Parathyroid adenoma (tissue), 2 donors: Measurements from ENCODE around the gene SYNRG.
A peak's percentile ranks its signal among the peaks of the same experiment; 100 is the strongest.

Experiments used
- H2AFZ ChIP-seq: fragments of 300-600 bp; sonication (generic); one replicate; pipeline ENCODE4 v1.7.0; 2017; ENCODE audit warnings: antibody characterized with exemption, mild to moderate bottlenecking
- H3K27ac ChIP-seq: fragments of 300-600 bp; sonication (generic); one replicate; pipeline ENCODE4 v1.7.0; 2017
- H3K27me3 ChIP-seq: fragments of 300-600 bp; sonication (generic); one replicate; pipeline ENCODE4 v1.7.0; 2017; ENCODE audit warnings: low read length; ENCODE audit not compliant: control insufficient read depth, insufficient read depth
- H3K36me3 ChIP-seq: fragments of 300-600 bp; sonication (generic); one replicate; pipeline ENCODE4 v1.7.0; 2017; ENCODE audit warnings: low read length; ENCODE audit not compliant: control insufficient read depth, insufficient read depth
- H3K4me1 ChIP-seq: fragments of 300-600 bp; sonication (generic); one replicate; pipeline ENCODE4 v1.7.0; 2017; ENCODE audit warnings: control low read depth
- H3K4me2 ChIP-seq: fragments of 300-600 bp; sonication (generic); one replicate; pipeline ENCODE4 v1.7.0; 2017; ENCODE audit warnings: low read length
- H3K4me3 ChIP-seq: fragments of 300-600 bp; sonication (generic); one replicate; pipeline ENCODE4 v1.7.0; 2017; ENCODE audit warnings: low read depth, low read length
- H3K79me2 ChIP-seq: fragments of 300-600 bp; sonication (generic); one replicate; pipeline ENCODE4 v1.7.0; 2017; ENCODE audit warnings: control low read depth
- H3K9ac ChIP-seq: fragments of 300-600 bp; sonication (generic); one replicate; pipeline ENCODE4 v1.7.0; 2017; ENCODE audit warnings: mild to moderate bottlenecking
- H3K9me3 ChIP-seq: fragments of 300-600 bp; sonication (generic); one replicate; pipeline ENCODE4 v1.7.0; 2017; ENCODE audit warnings: low read length; ENCODE audit not compliant: control insufficient read depth
- CTCF ChIP-seq: fragments of 300-600 bp; sonication (generic); IDR thresholded peaks from one replicate; pipeline ENCODE4 v1.7.0; 2017; ENCODE audit warnings: antibody characterized with exemption, mild to moderate bottlenecking
- donor health status: primary hyperparathyroidism.

The SYNRG gene

GRCh38 chr17:37609170-37610040 is at the start of gene SYNRG:
SYNRG (minus strand) TSS chr17:37609418; CDS start chr17:37609355, 63 bp downstream.
- Histone ChIP-seq H3K9me3 (no peaks in the 10 kb centered on the region), H3K4me2 (peak within 1 kb of the TSS; percentile 88), H3K27ac (peak within 1 kb of the TSS; percentile 84), H3K4me1 (peaks cover 4% of the 10 kb centered on the region), H3K9ac (peak within 1 kb of the TSS; percentile 55), H3K4me3 (peak within 1 kb of the TSS; percentile 92), H2AFZ (peak within 1 kb of the TSS; percentile 93), H3K27me3 (no peaks in the 10 kb centered on the region), H3K36me3 (no peaks in the 10 kb centered on the region), H3K79me2 (peaks cover 19% of the 10 kb centered on the region)
- peak; percentile 46 for TF ChIP-seq CTCF

- H3K36me3 ChIP-seq: no peaks in the 10 kb centered on the region
- H3K79me2 ChIP-seq: no peaks in the 10 kb centered on the region
- no peak for TF ChIP-seq CTCF
- H3K9me3 ChIP-seq: no peaks in the 10 kb centered on the region
- H3K27me3 ChIP-seq: no peaks in the 10 kb centered on the region
- H3K4me1 ChIP-seq: no peaks in the 10 kb centered on the region
- H3K4me3 ChIP-seq: no peak overlapping the region
- H3K9ac ChIP-seq: no peak overlapping the region
- H3K27ac ChIP-seq: no peak overlapping the region
- no peak overlapping the region for H3K4me2 ChIP-seq
- no peak overlapping the region for H2AFZ ChIP-seq
These were observed 48.0 kb upstream of the SYNRG start for GRCh38 chr17:37657202-37657601.

GRCh38 chr17:37651849-37652248 is 42.6 kb upstream of the SYNRG start:
- Histone ChIP-seq H3K4me1 (no peaks in the 10 kb centered on the region), H3K4me3 (no peak overlapping the region), H3K9ac (no peak overlapping the region), H3K4me2 (no peak overlapping the region), H3K27ac (no peak overlapping the region), H3K27me3 (no peaks in the 10 kb centered on the region), H2AFZ (no peak overlapping the region), H3K9me3 (no peaks in the 10 kb centered on the region), H3K36me3 (no peaks in the 10 kb centered on the region), H3K79me2 (no peaks in the 10 kb centered on the region)
- no peak for TF ChIP-seq CTCF

- no peak overlapping the region for H3K27ac ChIP-seq
- TF ChIP-seq CTCF: peak; percentile 41
- H3K9ac ChIP-seq: no peak overlapping the region
- no peak overlapping the region for H3K4me2 ChIP-seq
- no peak overlapping the region for H2AFZ ChIP-seq
- H3K27me3 ChIP-seq: no peaks in the 10 kb centered on the region
- no peaks in the 10 kb centered on the region for H3K4me1 ChIP-seq
- no peak overlapping the region for H3K4me3 ChIP-seq
- H3K9me3 ChIP-seq: no peaks in the 10 kb centered on the region
- no peaks in the 10 kb centered on the region for H3K36me3 ChIP-seq
- no peaks in the 10 kb centered on the region for H3K79me2 ChIP-seq
These were observed 41.3 kb upstream of the SYNRG start for GRCh38 chr17:37650419-37651003.
